MG63 (cell line): ENCODE results near the gene PITPNC1. TPM values are rescaled to one million over a fixed set of nuclear protein-coding genes. Genes with fewer than 3 reads are reported as not detected.
"Not testable (repeated sequence)": the region's sequence is repeated elsewhere in the genome, so short reads cannot be mapped to it uniquely, and the experiment has no call there.

ENCODE experiments used
- DNase-seq: peaks from one replicate; pipeline ENCODE4 v3.0.0-alpha.2; 2020
- H3K27me3 ChIP-seq: fragments of 250-450 bp; sonication (Bioruptor Pico); 2 replicates; pipeline ENCODE4 v1.5.1; 2020; ENCODE audit warnings: mild to moderate bottlenecking, moderate library complexity
- H3K36me3 ChIP-seq: fragments of 250-450 bp; sonication (Bioruptor Pico); 2 replicates; pipeline ENCODE4 v1.5.1; 2020; ENCODE audit warnings: mild to moderate bottlenecking, moderate library complexity
- H3K4me3 ChIP-seq: fragments of 250-450 bp; sonication (Bioruptor Pico); 2 replicates; pipeline ENCODE4 v1.5.1; 2020; ENCODE audit warnings: mild to moderate bottlenecking, moderate library complexity
- H3K9me3 ChIP-seq: fragments of 250-450 bp; sonication (Bioruptor Pico); 2 replicates; pipeline ENCODE4 v1.5.1; 2020; ENCODE audit warnings: mild to moderate bottlenecking, moderate library complexity
- total RNA-seq: library from RNA; depleted of rRNA; stranded (reverse); fragments of >200 nt; shearing (Covaris generic); gene quantifications from 2 replicates; pipeline ENCODE4 v1.2.3, GENCODE V29; 2014; ENCODE audit warnings: low replicate concordance

Gene PITPNC1
- total RNA-seq, 1 experiment from 2014 or later = 0.99 TPM

DNA sequence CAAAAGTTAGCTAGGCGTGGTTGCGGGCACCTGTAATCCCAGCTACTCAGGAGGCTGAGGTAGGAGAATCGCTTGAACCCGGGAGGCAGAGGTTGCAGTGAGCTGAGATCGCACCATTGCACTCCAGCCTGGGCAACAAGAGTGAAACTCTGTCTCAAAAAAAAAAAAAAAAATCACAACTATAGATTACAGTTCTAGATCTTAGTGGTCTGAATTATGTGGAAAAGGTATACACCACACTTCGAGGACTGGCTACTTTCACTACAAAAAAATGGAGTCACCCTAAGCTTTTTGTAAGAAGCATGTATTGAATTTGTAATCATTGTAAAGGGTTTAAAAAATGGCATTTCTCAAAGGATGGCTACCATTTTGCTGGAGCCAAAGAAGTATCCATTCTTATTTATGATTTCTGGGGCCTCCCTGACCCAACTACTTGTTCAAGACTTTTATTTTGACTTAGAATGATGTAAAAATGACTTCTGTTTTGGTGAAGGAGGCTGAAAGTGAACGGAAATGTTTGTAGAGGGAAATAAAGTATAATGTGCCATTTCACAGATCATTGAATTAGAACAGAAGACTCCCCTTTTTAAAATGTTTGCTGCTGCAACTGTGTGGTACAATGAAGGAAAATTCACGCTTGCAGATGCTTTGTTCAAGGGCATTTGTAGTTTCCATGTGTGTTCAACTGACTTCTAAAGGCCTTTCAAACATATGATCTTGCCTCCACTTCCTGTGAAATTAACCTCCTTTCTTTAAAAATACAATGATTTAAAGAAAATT, 303.6 kb downstream of the PITPNC1 start:
- H3K9me3 ChIP-seq = no peaks in the 10 kb centered on the region
- DNase-seq = no peak
- no peaks in the 10 kb centered on the region for H3K36me3 ChIP-seq
- H3K4me3 ChIP-seq = no peak overlapping the region
- peaks cover 5% of the 10 kb centered on the region; the same call in 1 of the 2 replicates for H3K27me3 ChIP-seq

- Histone ChIP-seq H3K27me3 (peaks cover 6% of the 10 kb centered on the region), H3K36me3 (no peaks in the 10 kb centered on the region), H3K9me3 (no peaks in the 10 kb centered on the region), H3K4me3 (no peak overlapping the region)
- no peak for DNase-seq
Observed at GRCh38 chr17:67682196-67682595, 305.1 kb downstream of the PITPNC1 start.

DNA sequence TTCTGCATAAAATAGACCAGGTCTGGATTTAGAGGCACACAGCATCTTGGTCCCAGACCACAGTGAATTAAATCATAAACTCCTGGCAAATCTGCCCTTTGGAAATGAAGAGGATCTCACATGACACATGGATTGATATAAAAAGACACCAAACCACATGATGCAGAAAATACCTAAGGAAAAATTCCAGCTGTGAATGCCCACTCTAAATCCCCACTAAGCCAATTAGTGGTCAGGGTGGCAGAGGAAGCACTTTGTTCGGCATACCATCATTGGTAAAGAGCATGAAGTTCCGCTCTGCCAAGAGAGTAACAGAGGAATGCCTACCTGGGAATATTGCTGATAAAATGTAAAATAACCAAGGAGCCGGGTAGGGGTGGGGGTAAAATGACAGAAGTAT, 308.3 kb downstream of the PITPNC1 start:
- no peaks in the 10 kb centered on the region for H3K9me3 ChIP-seq
- H3K4me3 ChIP-seq = no peak overlapping the region
- H3K36me3 ChIP-seq = no peaks in the 10 kb centered on the region
- peaks cover 8% of the 10 kb centered on the region for H3K27me3 ChIP-seq
- DNase-seq = no peak

GRCh38 chr17:67686241-67686640, 309.2 kb downstream of the PITPNC1 start:
- H3K9me3 ChIP-seq = no peaks in the 10 kb centered on the region
- no peak overlapping the region for H3K4me3 ChIP-seq
- no peak for DNase-seq

GRCh38 chr17:67687511-67687910, 310.4 kb downstream of the PITPNC1 start:
- Histone ChIP-seq H3K36me3 (no peaks in the 10 kb centered on the region), H3K27me3 (peaks cover 8% of the 10 kb centered on the region), H3K9me3 (no peaks in the 10 kb centered on the region), H3K4me3 (no peak overlapping the region)
- no peak for DNase-seq

More at GRCh38 chr17:67686241-67686640, 309.2 kb downstream of the PITPNC1 start:
- H3K27me3 ChIP-seq = peaks cover 8% of the 10 kb centered on the region
- no peaks in the 10 kb centered on the region for H3K36me3 ChIP-seq

- no peaks in the 10 kb centered on the region for H3K9me3 ChIP-seq
- H3K4me3 ChIP-seq = no peak overlapping the region
- no peak for DNase-seq
- peaks cover 8% of the 10 kb centered on the region for H3K27me3 ChIP-seq
- no peaks in the 10 kb centered on the region for H3K36me3 ChIP-seq
Observed at GRCh38 chr17:67689534-67690177, 312.6 kb downstream of the PITPNC1 start.

- DNase-seq = no peak
- peaks cover 6% of the 10 kb centered on the region for H3K27me3 ChIP-seq
- H3K9me3 ChIP-seq = no peaks in the 10 kb centered on the region
- no peaks in the 10 kb centered on the region for H3K36me3 ChIP-seq
- no peak overlapping the region for H3K4me3 ChIP-seq
Observed at GRCh38 chr17:67693811-67694210, 316.7 kb downstream of the PITPNC1 start.

- no peak for DNase-seq
- Histone ChIP-seq H3K27me3 (peaks cover 5% of the 10 kb centered on the region; the same call in 1 of the 2 replicates), H3K36me3 (no peaks in the 10 kb centered on the region), H3K9me3 (no peaks in the 10 kb centered on the region), H3K4me3 (no peak overlapping the region)
Observed at GRCh38 chr17:67696347-67696746, 319.3 kb downstream of the PITPNC1 start.

GRCh38 chr17:67696853-67697498, 319.9 kb downstream of the PITPNC1 start:
- no peaks in the 10 kb centered on the region for H3K36me3 ChIP-seq
- no peaks in the 10 kb centered on the region for H3K9me3 ChIP-seq
- no peak for DNase-seq
- H3K4me3 ChIP-seq = no peak overlapping the region
- peaks cover 5% of the 10 kb centered on the region; the same call in 1 of the 2 replicates for H3K27me3 ChIP-seq

DNA sequence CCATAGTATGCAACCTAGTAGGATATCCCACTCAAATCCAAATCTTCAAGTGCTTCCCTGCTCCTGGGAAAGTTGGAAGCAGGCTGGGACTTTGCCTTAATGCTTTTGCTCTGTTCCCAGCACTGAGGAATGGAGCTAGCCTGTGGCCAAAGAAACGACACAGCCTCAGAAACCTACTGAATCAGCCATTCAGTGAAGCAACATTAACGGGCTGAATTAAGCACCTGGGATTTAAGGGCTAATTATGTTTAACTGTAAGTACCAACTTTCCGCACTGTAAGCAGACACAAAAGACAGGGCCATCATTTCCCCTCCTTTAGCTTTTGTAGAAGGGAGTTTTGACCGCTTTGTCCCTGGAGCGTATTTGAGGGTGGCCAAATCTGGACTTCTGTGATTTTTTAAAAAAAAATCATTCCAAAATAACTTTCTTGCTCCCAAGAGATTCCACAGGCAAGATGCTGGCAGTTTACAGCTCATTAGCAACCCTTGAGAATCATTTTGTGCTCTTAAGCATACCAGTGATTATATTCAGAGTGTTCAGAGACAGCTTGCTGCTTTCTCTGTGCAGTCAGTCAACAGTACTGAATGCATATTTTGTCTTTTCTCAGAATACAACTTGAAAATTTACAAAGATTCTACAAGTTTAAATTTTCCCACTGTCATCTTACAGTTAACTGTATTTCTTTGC, 323.1 kb downstream of the PITPNC1 start:
- no peak overlapping the region for H3K4me3 ChIP-seq
- no peaks in the 10 kb centered on the region for H3K36me3 ChIP-seq
- no peak for DNase-seq
- H3K9me3 ChIP-seq = no peaks in the 10 kb centered on the region
- 0 out of 2 replicates have a peak, but pooled peaks cover 5% of the 10 kb centered on the region for H3K27me3 ChIP-seq

GRCh38 chr17:67700725-67701119, 323.6 kb downstream of the PITPNC1 start:
- H3K36me3 ChIP-seq = no peaks in the 10 kb centered on the region
- DNase-seq = no peak
- H3K9me3 ChIP-seq = no peaks in the 10 kb centered on the region
- H3K4me3 ChIP-seq = no peak overlapping the region
- H3K27me3 ChIP-seq = 0 out of 2 replicates have a peak, but pooled peaks cover 5% of the 10 kb centered on the region

DNA sequence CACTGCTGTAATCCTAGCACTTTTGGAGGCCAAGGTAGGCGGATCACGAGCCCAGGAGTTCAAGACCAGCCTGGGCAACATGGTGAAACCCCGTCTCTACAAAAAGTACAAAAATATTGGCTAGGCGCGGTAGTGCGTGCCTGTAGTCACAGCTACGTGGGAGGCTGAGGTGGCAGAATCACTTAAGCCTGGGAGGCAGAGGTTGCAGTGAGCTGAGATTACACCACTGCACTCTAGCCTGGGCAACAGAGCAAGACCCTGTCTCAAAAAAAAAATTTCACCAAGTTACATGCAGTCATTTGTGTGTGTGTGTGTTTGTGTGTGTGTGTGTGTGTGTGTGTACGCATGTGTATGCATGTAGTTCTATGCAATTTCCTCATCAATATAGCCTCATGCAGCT, 325.8 kb downstream of the PITPNC1 start:
- DNase-seq, H3K27me3 ChIP-seq, H3K4me3 ChIP-seq, H3K36me3 ChIP-seq, H3K9me3 ChIP-seq: not testable (repeated sequence)

DNA sequence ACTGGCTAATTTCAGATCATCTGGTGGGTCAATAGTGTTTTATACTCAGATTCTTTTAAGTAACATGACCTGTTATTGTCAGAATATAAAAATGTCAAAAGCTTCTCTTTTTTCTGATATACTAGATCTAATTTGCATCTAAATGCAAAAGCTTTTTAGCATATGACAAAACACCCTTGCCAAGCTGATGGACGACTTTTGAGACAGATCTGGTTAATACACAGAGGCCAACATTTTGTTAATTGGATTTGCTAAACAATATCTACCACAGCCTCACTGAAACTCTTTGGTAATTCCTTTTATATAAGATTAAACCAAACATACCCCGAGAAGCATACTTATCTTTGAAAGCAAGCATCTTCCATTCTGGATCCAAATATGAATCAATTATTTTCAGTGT, 330.4 kb downstream of the PITPNC1 start:
- Histone ChIP-seq H3K27me3 (no peaks in the 10 kb centered on the region), H3K36me3 (no peaks in the 10 kb centered on the region), H3K4me3 (no peak overlapping the region), H3K9me3 (no peaks in the 10 kb centered on the region)
- no peak for DNase-seq

DNA sequence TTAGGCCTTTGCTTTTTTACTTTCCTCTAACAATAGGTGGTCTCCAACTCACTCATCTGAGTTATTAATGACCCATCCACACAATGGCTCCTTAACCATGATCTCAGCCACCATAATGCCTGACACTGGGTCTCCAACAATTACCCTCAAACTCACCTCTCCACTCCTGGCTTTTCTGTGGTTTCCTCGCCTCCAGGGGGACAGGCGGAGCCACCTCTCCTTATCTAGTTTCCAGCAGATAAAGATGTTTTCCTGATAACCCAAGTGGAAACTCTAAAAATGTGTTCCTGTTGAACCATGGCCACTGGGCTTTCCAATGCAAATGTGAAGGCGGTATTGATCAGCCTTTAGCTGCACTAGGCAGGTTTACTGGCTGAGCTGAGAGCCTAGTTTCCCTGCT, 331.3 kb downstream of the PITPNC1 start:
- H3K9me3 ChIP-seq = no peaks in the 10 kb centered on the region; the same call in 1 of the 2 replicates
- no peaks in the 10 kb centered on the region for H3K36me3 ChIP-seq
- H3K4me3 ChIP-seq = no peak overlapping the region
- no peaks in the 10 kb centered on the region for H3K27me3 ChIP-seq
- no peak for DNase-seq

DNA sequence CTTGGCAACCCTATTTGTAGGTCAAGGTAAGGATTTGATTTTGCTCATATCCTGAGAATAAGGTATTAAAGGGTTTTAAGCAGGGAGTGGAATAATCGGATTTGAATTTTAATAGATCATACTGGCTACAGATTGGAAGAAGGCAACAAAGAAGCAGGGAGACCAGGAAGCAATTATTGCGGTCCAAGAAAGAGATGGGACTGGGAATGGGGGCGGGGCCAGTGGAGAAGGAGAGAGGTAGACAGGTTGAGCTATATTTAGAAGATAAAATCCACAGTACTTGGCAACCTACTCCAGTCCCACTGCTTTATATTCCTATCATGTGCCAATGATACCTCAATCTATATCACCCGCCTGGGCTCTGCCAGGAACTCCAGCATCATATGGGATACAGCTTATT, 334.8 kb downstream of the PITPNC1 start:
- Histone ChIP-seq H3K27me3 (no peaks in the 10 kb centered on the region), H3K4me3 (no peak overlapping the region), H3K36me3 (no peaks in the 10 kb centered on the region), H3K9me3 (no peaks in the 10 kb centered on the region; the same call in 1 of the 2 replicates)
- DNase-seq = no peak

GRCh38 chr17:67712375-67712774, 335.3 kb downstream of the PITPNC1 start:
- Histone ChIP-seq H3K9me3 (no peaks in the 10 kb centered on the region; the same call in 1 of the 2 replicates), H3K4me3 (no peak overlapping the region), H3K36me3 (no peaks in the 10 kb centered on the region), H3K27me3 (no peaks in the 10 kb centered on the region)
- no peak for DNase-seq

DNA sequence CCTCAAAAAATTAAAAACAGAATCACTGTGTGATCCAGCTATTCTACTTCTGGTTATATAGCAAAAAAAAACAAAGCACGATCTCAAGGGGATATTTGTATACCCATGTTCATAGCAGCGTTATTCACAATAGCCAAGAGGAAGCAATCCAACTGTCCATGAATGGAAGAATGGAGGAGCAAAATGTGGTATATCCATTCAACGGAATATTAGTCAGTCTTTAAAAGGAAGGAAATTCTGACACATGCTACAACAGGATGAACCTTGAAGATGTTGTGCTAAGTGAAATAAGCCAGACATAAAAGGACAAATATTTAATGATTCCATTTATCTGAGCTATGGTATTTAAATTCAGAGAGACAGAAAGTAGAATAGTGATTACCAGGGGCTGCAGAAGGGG, 336.1 kb downstream of the PITPNC1 start:
- no peaks in the 10 kb centered on the region for H3K36me3 ChIP-seq

More for the DNA sequence above, 336.1 kb downstream of the PITPNC1 start:
- DNase-seq = no peak
- H3K9me3 ChIP-seq = no peaks in the 10 kb centered on the region; the same call in 1 of the 2 replicates
- H3K4me3 ChIP-seq = no peak overlapping the region
- H3K27me3 ChIP-seq = no peaks in the 10 kb centered on the region
